Measurements from ENCODE around the gene KDM4B. TPM values are rescaled to one million over a fixed set of nuclear protein-coding genes. Genes with fewer than 3 reads are reported as not detected.

Gene KDM4B
- total and polyA plus RNA-seq, 2 of the 8 experiments (the other 6 are each of a cell fraction or from before 2014, with no cell fraction given), result 12.0 to 31.9 TPM

GRCh38 chr19:5051619-5052018 is 82.7 kb downstream of the KDM4B start:
- no peak overlapping the region for H3K9ac ChIP-seq (replicated peaks in 1 of 4; ENCODE audit: extremely low read depth in 1 of 4, low read depth in 3 of 4, low read length in 3 of 4)
- no peak for FAIRE-seq

More at GRCh38 chr19:5051619-5052018, 82.7 kb downstream of the KDM4B start:
- Histone ChIP-seq H2BK20ac (ENCODE audit: low read length) (no peak overlapping the region), H3K4me1 (replicated peaks in 1 of 4; ENCODE audit: control insufficient read depth in 3 of 4, insufficient read depth in 4 of 4, low read length in 3 of 4) (peaks cover 0 to 8% (median 2%) of the 10 kb centered on the region in 4 experiments; a peak in 5 of 7 replicates), H4K91ac (replicated peaks; ENCODE audit: insufficient read length, low read length) (no peak overlapping the region), H3K79me2 (ENCODE audit: control insufficient read depth in 1 of 2, insufficient read depth in 2 of 2, low read length in 2 of 2) (no peaks in the 10 kb centered on the region), H3K56ac (replicated peaks; ENCODE audit: insufficient read length, low read depth, low read length) (no peak overlapping the region), H3K23me2 (ENCODE audit: low read depth, low read length) (no peaks in the 10 kb centered on the region), H3K9me3 (ENCODE audit: insufficient read depth in 2 of 2, low read depth in 1 of 2, low read length in 1 of 2) (no peaks in the 10 kb centered on the region), H3K27me3 (replicated peaks in 1 of 4; ENCODE audit: control insufficient read depth in 3 of 4, extremely low read depth in 1 of 4, insufficient read depth in 3 of 4, low read length in 3 of 4) (no peaks in the 10 kb centered on the region), H3K4ac (replicated peaks; ENCODE audit: insufficient read length, low read depth, low read length) (no peak overlapping the region), H2BK120ac (replicated peaks; ENCODE audit: low read depth, low read length) (no peak overlapping the region), H3K4me2 (ENCODE audit: insufficient read depth in 1 of 2, low read depth in 2 of 2, low read length in 2 of 2) (no peak overlapping the region), H2BK15ac (ENCODE audit: low read length) (no peak overlapping the region), H3K27ac (ENCODE audit: low read depth, low read length) (no peak overlapping the region), H3K18ac (ENCODE audit: extremely low read depth, low read length) (no peak overlapping the region), H3K14ac (ENCODE audit: insufficient read length) (no peak overlapping the region), H3K79me1 (ENCODE audit: low read depth, low read length) (0 out of 2 replicates have a peak, but pooled peaks cover 2% of the 10 kb centered on the region), H4K20me1 (replicated peaks in 1 of 2; ENCODE audit: control insufficient read depth in 1 of 2, insufficient read depth in 2 of 2, low read length in 2 of 2) (peaks cover 0 to 14% of the 10 kb centered on the region in 2 experiments), H2AK5ac (ENCODE audit: low read depth, low read length) (no peak overlapping the region), H2BK5ac (ENCODE audit: low read depth, low read length) (no peak overlapping the region), H4K5ac (ENCODE audit: insufficient read length, low read depth, low read length) (no peak overlapping the region), H2BK12ac (ENCODE audit: low read depth, low read length) (no peak overlapping the region), H3K4me3 (ENCODE audit: extremely low read depth in 1 of 4, insufficient read depth in 2 of 4, low read depth in 3 of 4, low read length in 4 of 4) (no peak overlapping the region), H2AFZ (ENCODE audit: low read length) (no peak overlapping the region), H4K8ac (ENCODE audit: extremely low read depth, insufficient read depth, low read length) (no peak overlapping the region; the same call in 1 of the 2 replicates), H3K23ac (ENCODE audit: insufficient read length) (no peak overlapping the region), H3K36me3 (ENCODE audit: control insufficient read depth in 2 of 4, insufficient read depth in 4 of 4, low read length in 3 of 4) (peaks cover 0 to 3% (median under 1%) of the 10 kb centered on the region in 4 experiments; a peak in 2 of 8 replicates)
- POLR2A ChIA-PET (ENCODE audit: partially characterized antibody), result no interaction called here
- 93% methylated on average over 11 of the region's 16 CpGs; no CpG with 5 or more reads in 1 of the 2 experiments for WGBS, 2 experiments (ENCODE audit: extremely low coverage in 1 of 2, insufficient coverage in 1 of 2, insufficient read length in 1 of 2, insufficient replicate concordance in 2 of 2, low coverage in 1 of 2, low lambda C conversion rate in 2 of 2, missing lambda C conversion rate in 1 of 2)
- no peak for TF ChIP-seq CHD1 (IDR thresholded peaks at IDR 0.05; ENCODE audit: low read depth, low read length)
- TF ChIP-seq POLR2AphosphoS5 (IDR thresholded peaks at IDR 0.05; ENCODE audit: low read depth, low read length), result no peak
- TF ChIP-seq HDAC6 (IDR thresholded peaks at IDR 0.05; ENCODE audit: low read depth, low read length), result no peak
- no peak for TF ChIP-seq E2F6 (IDR thresholded peaks at IDR 0.05)
- no peak for TF ChIP-seq CEBPB (IDR thresholded peaks at IDR 0.05; ENCODE audit: low read depth, low read length)
- TF ChIP-seq ATF2 (IDR thresholded peaks at IDR 0.05; ENCODE audit: low read length), result no peak
- TF ChIP-seq TCF12 (IDR thresholded peaks at IDR 0.05; ENCODE audit: low read depth, low read length), result no peak
- TF ChIP-seq TAF7 (optimal IDR thresholded peaks at IDR 0.05; ENCODE audit: borderline replicate concordance, low read depth, low read length), result no peak
- TF ChIP-seq RNF2 (IDR thresholded peaks at IDR 0.05; ENCODE audit: borderline replicate concordance, low read depth, low read length, missing control alignments, poor library complexity, severe bottlenecking), result no peak
- no peak for TF ChIP-seq GABPA (IDR thresholded peaks at IDR 0.05; ENCODE audit: borderline replicate concordance, insufficient read depth, low read length)
- TF ChIP-seq CBX8 (IDR thresholded peaks at IDR 0.05; ENCODE audit: borderline replicate concordance, low read depth, low read length), result no peak
- no peak for TF ChIP-seq NRF1 (IDR thresholded peaks at IDR 0.05; ENCODE audit: low read depth, low read length)
- CTCF ChIA-PET (ENCODE audit: partially characterized antibody), result interaction anchor here (0.7 to 8.4 kb wide), 20 partner anchors 9 to 202 kb away, joined by 3 to 97 read pairs (median 6); no protein-coding TSS in a partner anchor
- DNase-seq (ENCODE audit: low read depth in 1 of 2, low spot score in 2 of 2), result no peak
